AG09319 (cell line): ENCODE measurements around the gene CPLANE2.

Source experiments
- DNase-seq: peaks from one replicate; pipeline ENCODE4 v3.0.0-alpha.2; 2010; ENCODE audit warnings: low read depth; ENCODE audit errors: extremely low read depth
- CTCF ChIP-seq: IDR thresholded peaks from 2 replicates; pipeline ENCODE4 v1.5.1; 2011; ENCODE audit warnings: low read depth, mild to moderate bottlenecking, inconsistent platforms, low read length, moderate library complexity

The CPLANE2 gene

GRCh38 chr1:16184557-16185303 lies 52.3 kb downstream of the CPLANE2 start:
- DNase-seq: no peak
- no peak for TF ChIP-seq CTCF

- no peak for DNase-seq
- no peak for TF ChIP-seq CTCF
These were observed 53.0 kb downstream of the CPLANE2 start for GRCh38 chr1:16183765-16184556.

GRCh38 chr1:16183179-16183578 lies 53.8 kb downstream of the CPLANE2 start:
- DNase-seq: no peak
- no peak for TF ChIP-seq CTCF

- peak; percentile 69 for DNase-seq
- no peak for TF ChIP-seq CTCF
These were observed 54.9 kb downstream of the CPLANE2 start for GRCh38 chr1:16181887-16182719.
